GM18505 (cell line): ENCODE measurements around the gene MRPS22.

Source experiments
- ATAC-seq: cut with Tn5 transposase; IDR thresholded peaks from one replicate; pipeline ENCODE4 v1.9.1; 2021; ENCODE audit not compliant: unreplicated experiment
- POLR2A ChIP-seq: IDR thresholded peaks from 4 replicates; pipeline ENCODE4 v1.6.1; 2011; ENCODE audit warnings: borderline replicate concordance; ENCODE audit not compliant: insufficient read depth, insufficient read length; ENCODE audit errors: extremely low read depth

The MRPS22 gene

DNA sequence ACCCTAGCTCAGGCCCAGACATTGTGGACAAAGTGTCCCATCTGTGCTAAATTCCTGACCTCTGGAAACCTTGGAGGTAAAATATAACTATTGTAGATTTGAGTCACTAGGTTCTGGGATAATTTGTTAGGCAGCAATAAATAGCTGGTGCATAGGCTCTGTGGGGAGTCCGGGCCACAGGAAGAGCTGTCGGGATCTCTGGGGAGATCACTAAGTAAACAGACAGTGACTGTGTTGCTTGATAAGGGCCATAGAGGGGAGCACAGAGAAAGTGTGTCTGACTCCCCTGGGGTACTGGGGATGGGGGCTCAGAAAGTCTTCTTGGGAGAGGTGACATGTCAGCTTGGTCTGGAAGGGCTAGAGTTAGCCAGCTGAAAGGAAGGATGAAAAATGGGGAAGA, 37.7 kb upstream of the MRPS22 start:
- ATAC-seq: no peak
- TF ChIP-seq POLR2A: no peak

DNA sequence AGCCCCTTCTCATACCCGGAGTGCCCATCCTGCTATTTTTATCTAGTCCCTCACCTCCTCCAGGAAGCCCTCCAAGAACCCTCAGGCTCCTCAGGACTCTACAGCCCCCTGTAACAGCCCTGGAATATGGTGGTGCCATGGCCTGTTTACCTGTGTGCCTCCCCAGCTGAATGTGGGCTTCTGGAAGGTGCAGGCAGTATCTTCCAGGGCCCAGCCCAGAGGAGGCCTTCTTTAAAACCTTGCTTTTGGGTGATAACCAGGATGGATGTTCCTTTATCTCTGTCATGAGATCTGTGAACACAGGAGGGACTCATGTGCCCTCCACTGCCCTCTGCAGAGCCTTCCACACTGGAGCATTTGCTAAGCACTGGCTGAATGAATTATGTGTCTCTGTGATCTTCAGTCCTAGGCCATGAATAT, 36.7 kb upstream of the MRPS22 start:
- no peak for ATAC-seq
- TF ChIP-seq POLR2A: no peak

DNA sequence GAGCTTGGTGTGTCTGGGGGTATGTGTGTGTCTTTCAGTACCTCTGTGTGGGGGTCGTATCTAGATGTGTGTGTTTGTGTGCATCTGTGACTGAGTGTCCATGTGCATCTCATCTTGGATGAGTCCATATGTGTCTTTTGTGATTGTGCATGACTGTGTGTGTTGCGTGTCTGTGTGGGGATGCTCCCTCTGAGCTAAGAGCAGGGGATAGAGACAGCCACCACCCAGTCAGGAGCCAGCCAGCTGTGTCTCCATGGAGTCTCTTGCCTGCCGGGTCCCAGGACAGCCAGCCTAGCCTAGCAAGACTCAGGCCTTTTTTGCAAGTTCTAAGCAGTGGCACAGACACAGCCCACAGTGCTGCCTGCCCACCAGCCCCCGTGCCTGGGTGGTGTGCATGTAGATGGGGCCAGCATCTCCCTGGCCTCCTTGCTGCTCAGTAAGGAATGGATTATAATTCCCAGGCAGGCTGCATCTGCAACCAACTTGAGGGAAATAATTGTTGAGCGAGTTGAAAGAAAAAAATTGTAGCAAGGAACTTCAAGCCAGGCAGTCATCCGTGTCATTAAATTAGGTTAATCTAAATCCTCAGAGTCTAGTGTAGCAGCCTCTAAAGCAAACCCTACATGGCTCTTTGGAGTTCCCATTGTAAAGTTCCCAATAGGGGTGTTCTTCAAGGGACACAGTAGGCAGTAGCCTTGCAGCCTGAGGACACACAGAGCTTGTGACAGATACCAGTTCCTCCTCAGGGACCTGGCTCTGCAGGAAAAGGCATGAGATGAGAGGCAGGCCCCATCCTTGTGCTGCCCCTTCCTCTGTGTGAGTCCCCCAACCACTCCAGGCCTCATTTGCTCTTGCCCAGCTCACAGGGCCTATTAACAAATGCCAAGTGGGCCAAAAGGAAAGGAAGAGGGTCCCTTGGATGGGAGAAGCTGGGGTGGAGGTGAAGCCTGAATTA, 35.9 kb upstream of the MRPS22 start:
- no peak for ATAC-seq
- no peak for TF ChIP-seq POLR2A

DNA sequence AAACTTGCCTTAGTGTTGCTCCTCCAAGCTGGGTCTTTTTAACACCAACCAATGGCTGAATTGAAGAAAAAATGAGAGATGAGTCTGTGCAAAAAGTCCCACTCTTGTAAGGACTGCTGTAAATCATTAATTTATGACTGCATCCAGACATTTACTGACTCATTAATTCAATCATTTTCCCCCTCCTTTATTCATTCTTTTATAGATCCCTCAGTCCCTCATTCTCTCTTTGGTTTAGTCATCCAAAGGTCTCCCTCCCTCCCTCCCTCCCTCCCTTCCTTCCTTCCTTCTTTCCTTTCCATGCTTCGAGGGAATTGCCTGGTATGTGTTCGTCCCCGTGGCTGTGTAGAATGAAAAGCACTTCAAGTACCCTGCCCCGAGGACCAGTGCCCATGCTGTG, 35.3 kb upstream of the MRPS22 start:
- ATAC-seq: no peak
- TF ChIP-seq POLR2A: no peak

DNA sequence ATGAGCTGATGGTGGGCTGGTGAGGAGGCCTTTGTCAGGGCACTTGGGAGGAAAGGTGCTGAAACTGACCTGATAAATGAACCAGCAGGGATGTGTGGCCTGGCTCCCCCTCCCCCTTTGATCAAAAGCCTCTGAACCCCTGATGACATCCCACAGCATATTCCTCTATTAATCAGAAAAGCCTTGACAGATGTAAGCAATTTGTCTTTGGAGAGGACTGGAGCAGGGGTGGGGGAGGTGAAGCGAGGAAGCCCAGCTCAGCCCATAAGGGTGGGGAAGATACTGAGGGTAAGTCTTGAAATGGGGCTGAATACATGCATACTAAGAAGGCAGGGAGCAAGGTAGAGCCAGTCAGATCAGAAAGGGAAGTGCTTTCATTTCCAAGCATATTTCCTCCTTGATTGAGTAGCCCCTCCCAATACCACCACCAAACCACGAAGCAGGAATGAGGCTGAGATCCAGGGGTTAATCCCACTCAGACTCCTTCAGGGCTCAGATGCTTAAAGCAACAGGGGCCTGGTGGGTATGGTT, 34.7 kb upstream of the MRPS22 start:
- no peak for TF ChIP-seq POLR2A
- ATAC-seq: no peak

DNA sequence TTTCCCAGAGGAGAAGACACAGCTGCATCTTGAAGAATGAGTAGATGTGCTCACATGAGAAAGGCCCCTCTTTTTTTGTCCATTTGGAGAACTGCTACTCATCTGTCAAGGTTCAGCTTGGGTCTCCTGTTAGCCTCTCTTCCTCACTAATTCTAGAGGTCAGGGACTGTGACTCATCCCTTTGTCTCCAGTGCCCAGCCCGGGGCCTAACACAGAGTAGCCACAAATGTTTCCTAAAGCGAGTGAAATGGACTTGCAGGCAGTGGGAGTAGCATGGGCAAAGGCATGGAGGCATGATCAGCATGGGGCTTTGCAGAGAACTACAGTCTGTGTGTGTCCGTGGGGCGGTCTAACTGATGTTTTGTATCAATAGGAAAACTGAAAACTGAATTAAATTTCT, 33.9 kb upstream of the MRPS22 start:
- no peak for ATAC-seq
- no peak for TF ChIP-seq POLR2A

DNA sequence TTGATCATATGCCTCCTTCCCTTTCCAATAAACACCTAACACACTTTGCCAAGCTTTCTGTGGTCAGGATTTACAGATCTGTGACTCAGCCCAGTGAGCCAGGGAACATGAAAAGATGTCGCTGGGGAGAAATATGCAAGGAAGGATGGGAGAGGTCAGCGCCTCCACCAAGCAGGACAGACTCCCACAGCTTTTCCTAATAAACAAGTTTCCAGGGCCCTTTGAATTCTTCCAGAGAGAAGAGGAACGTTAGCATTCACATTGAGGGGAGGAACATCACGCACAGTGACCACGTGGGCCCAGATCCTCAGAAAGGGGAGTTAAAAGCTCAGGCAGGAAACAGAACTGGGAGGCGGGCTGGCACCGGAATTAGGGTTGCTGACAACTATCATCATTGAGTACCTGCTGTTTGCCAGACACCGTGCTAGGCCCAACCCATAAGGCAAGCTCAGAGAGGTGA, 33.3 kb upstream of the MRPS22 start:
- no peak for TF ChIP-seq POLR2A
- no peak for ATAC-seq

DNA sequence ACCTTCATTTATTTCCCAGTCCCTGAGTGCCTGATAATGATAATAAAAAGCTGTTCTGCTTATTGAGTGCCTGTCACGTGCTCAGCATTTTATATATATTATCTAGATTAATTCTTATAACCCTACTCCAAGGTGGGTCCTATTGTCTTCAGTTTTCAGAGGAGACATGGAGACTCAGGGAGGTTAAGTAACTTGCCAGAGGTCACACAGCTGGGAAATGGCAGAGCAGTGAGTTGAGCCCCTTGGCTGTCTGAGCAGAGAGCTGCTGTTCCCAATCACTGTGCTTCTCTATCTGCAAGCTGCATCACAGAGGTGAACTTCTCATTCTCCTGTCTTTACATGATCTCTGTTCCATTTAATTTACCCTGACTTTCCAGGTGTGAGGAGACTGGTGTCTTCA, 32.3 kb upstream of the MRPS22 start:
- no peak for ATAC-seq
- TF ChIP-seq POLR2A: no peak

DNA sequence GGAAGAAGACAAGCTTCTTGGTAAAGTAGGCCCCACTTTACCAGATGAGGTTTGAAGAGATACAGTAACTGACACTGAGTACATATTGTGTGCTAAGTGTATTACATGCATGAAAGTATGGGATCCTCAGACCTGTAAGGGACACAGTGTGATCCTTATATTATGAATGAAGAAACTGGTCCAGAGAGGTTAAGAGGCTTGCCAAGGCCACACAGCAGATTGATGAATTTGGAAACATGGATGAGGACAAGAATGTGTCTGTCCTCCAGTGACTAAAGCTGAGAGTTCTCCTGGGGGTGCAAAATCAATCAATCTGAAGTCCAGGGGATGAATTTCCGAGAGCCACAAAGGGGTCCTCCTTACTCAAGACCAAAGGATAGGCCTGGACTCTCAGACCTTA, 31.4 kb upstream of the MRPS22 start:
- ATAC-seq: no peak

DNA sequence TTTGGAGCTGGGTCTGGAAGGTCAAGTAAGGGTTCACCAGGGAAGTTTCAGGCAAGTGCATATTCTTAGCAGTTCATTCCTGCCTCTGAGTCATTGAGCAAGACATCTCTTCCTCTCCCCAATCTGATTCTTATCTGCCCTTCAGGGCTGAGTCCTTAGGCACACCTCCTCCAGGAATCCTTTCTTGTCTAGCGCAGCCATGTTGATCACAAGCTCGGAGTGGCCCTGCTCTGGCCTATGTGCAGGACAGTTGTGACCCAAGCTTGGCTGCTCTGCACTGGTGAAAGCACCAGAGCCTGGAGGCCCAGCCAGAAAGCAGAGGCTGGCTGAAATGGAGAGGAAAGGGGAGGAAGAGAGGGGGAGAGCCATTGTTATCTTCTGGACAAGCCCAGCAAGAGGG, 30.9 kb upstream of the MRPS22 start:
- no peak for ATAC-seq
- no peak for TF ChIP-seq POLR2A

More for the DNA sequence above, 31.4 kb upstream of the MRPS22 start:
- no peak for TF ChIP-seq POLR2A

DNA sequence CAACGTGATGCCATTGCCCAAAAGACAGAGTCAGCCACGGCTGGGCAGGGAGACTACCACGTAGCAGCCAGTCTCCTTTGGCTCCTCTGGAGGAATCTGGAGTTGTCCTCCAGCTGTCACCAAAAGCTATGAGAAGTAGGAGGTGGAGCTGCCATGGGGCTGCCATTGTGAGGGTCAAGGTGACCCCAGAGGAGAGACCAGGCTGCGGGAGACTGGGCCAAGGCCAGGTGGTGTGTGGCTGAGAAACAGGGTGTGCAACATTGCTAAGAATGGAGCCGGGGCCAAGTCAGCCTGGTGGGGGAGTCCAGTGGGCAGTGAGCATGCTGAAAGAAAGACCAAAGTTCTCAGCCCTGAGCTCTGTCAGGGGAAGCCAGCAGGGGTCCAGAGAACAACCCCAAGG, 29.9 kb upstream of the MRPS22 start:
- TF ChIP-seq POLR2A: no peak
- ATAC-seq: no peak

DNA sequence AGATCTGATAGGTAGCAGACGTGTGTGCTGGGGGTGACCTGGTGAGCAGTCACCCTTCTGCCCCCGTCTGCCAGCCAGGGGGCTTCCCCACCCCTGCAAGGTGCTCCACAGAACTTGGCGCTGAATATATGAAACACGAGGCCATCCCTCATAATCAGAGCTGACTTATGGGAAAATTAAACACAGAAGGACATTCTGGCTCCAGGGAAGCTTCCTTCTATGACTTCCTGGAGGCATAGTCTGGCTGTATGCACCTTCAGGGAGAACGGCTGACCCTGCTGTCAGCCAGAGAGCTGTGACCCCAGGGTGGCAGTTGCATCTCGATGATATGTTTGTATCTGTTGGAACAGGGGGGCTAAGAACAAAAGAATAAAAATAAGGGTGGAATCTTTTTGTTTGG, 26.6 kb upstream of the MRPS22 start:
- TF ChIP-seq POLR2A: no peak

DNA sequence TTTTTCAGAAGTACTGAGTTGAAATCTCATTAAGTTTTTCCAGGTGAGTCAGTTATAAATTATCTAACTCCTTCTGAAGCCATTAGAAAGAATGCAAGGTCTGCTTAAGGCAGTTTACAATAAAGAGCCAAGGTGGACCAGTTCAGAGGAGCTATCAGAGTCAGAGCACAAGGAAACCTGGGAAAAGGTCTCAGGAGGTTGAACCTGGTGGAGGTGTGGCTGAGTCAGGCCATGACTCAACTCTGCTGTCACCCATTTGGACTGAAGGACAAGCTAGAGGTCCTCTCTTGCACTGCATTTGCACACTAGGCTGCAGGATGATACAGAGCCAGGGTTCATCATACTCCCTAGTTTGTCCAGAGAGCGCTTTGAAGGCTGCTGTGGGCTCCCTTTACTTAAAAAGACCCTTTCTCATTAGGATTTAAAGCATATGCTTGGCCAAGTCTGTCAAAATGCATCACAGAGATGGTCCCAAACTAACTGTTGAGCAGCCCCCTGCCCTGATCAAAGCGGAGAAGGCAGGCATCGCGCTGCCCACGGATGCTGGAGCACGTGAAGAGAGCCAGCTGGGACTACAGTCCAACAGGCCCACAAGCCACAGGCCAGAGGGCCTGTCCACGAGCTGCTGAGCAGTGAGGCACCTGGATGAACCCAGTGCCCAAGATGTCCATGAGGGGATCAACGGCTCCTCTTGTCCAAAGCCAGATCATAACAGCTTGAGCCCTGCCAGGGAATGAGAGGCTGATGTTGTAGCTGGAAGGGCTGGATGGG, 26.0 kb upstream of the MRPS22 start:
- no peak for ATAC-seq
- TF ChIP-seq POLR2A: no peak

More for the DNA sequence above, 26.6 kb upstream of the MRPS22 start:
- ATAC-seq: no peak
